ENCODE data around the gene GLRX.
A peak's percentile ranks its signal among the peaks of the same experiment; 100 is the strongest.
"Not testable (repeated sequence)": the region's sequence is repeated elsewhere in the genome, so short reads cannot be mapped to it uniquely, and the experiment has no call there.

The GLRX gene

GRCh38 chr5:95858661-95859595 is 36.4 kb upstream of the GLRX start:
- no peak for TF ChIP-seq ZFX (IDR thresholded peaks at IDR 0.05; ENCODE audit: borderline replicate concordance)
- TF ChIP-seq, protein P1, sequence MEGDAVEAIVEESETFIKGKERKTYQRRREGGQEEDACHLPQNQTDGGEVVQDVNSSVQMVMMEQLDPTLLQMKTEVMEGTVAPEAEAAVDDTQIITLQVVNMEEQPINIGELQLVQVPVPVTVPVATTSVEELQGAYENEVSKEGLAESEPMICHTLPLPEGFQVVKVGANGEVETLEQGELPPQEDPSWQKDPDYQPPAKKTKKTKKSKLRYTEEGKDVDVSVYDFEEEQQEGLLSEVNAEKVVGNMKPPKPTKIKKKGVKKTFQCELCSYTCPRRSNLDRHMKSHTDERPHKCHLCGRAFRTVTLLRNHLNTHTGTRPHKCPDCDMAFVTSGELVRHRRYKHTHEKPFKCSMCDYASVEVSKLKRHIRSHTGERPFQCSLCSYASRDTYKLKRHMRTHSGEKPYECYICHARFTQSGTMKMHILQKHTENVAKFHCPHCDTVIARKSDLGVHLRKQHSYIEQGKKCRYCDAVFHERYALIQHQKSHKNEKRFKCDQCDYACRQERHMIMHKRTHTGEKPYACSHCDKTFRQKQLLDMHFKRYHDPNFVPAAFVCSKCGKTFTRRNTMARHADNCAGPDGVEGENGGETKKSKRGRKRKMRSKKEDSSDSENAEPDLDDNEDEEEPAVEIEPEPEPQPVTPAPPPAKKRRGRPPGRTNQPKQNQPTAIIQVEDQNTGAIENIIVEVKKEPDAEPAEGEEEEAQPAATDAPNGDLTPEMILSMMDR (IDR thresholded peaks at IDR 0.05) = peak; percentile 98
- peak overlapping the region; percentile 52; the same call in 1 of the 2 replicates for H3K27ac ChIP-seq

DNA sequence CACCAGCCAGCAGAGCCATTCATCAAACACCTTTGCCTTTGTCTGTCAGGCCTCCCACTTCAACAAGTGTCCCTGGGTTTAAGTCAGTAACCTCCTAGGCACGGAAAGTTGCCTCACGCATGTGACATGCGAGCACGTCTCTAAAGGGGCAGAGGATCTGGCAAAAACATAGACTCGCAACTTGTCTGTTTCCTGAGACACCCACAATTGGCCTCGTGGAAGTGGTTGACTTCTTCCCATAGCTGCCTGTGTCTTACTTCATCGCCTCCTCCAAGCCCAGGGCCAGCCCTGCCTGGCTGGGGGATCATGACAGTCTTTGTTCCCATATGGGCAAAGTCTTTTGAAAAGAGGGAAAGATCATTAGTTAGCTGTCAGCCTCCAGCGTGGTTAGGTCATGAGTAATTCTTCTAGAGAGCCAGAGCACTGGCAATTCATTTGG is 35.5 kb upstream of the GLRX start:
- H3K27ac ChIP-seq = peak overlapping the region; percentile 52

GRCh38 chr5:95857185-95857945 is 34.8 kb upstream of the GLRX start:
- H3K27ac ChIP-seq = peak overlapping the region; percentile 52
- TF ChIP-seq ZFX (IDR thresholded peaks at IDR 0.05; ENCODE audit: borderline replicate concordance) = no peak
- TF ChIP-seq, protein P1 (IDR thresholded peaks at IDR 0.05) = no peak

More for the DNA sequence above, 35.5 kb upstream of the GLRX start:
- no peak for TF ChIP-seq ZFX (IDR thresholded peaks at IDR 0.05; ENCODE audit: borderline replicate concordance)
- TF ChIP-seq, protein P1 (IDR thresholded peaks at IDR 0.05) = no peak

DNA sequence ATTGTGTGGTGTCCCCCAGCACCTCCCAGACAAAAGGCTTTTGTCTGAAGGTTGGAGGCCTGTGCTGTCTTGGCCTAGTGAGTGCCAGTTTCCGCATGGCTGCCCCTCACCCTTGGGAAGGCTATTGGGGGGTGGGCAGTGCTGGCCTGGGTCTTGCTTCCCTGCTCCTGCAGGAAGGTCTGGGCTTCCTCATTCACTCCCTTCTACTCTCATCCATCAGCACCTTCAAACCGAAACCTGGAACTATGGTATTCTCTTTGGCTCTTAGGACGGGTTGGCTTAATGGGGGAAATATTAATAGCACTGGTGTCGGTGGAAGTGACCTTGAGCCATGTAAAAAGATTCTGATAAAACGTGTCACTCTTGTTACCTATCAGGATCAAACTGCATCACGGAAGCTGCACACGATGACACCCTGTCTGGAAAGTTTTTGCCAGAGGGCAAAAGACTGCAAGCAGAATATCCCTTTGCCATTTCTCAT is 34.0 kb upstream of the GLRX start:
- H3K27ac ChIP-seq = no peak overlapping the region
- TF ChIP-seq, protein P1 (IDR thresholded peaks at IDR 0.05) = no peak

GRCh38 chr5:95853490-95853889 is 31.0 kb upstream of the GLRX start:
- H3K27ac ChIP-seq = no peak overlapping the region
- TF ChIP-seq, protein P1 (IDR thresholded peaks at IDR 0.05) = no peak
- no peak for TF ChIP-seq ZFX (IDR thresholded peaks at IDR 0.05; ENCODE audit: borderline replicate concordance)

GRCh38 chr5:95852567-95852966 is 30.0 kb upstream of the GLRX start:
- no peak for TF ChIP-seq ZFX (IDR thresholded peaks at IDR 0.05; ENCODE audit: borderline replicate concordance)
- TF ChIP-seq, protein P1 (IDR thresholded peaks at IDR 0.05) = no peak
- H3K27ac ChIP-seq = no peak overlapping the region

- H3K27ac ChIP-seq = not testable (repeated sequence)
Measured at GRCh38 chr5:95851141-95851540, 28.6 kb upstream of the GLRX start.

Measured in 22Rv1 (cell line).